Measurements from ENCODE around the gene CAPNS2. TPM values are rescaled to one million over a fixed set of nuclear protein-coding genes. Genes with fewer than 3 reads are reported as not detected.

CAPNS2 gene
- total and polyA plus RNA-seq, 9 donors, result 0.53 to 1.4 (median 0.69) TPM; not detected in 4

GRCh38 chr16:55559933-55560516 is 6.5 kb upstream of the CAPNS2 start:
- H3K4me1 ChIP-seq (ENCODE audit: insufficient read depth), result no peaks in the 10 kb centered on the region
- no peaks in the 10 kb centered on the region for H3K27me3 ChIP-seq
- 46 to 65% (median 47%) methylated on average over 1 of the region's 1 CpG for WGBS, 3 donors
- intact Hi-C loops (cut with DNase I), result no loop called here
- H3K4me3 ChIP-seq, result no peak overlapping the region
- no peak for DNase-seq
- H3K27ac ChIP-seq, result no peak overlapping the region
- H3K36me3 ChIP-seq, result no peaks in the 10 kb centered on the region
- no peaks in the 10 kb centered on the region for H3K9me3 ChIP-seq
- no peak for TF ChIP-seq CTCF (IDR thresholded peaks at IDR 0.05)
- TF ChIP-seq POLR2A (IDR thresholded peaks at IDR 0.05), result no peak
- TF ChIP-seq EP300 (IDR thresholded peaks at IDR 0.05), result no peak

- Histone ChIP-seq H3K4me1 (ENCODE audit: insufficient read depth) (no peaks in the 10 kb centered on the region), H3K27ac (no peak overlapping the region), H3K36me3 (no peaks in the 10 kb centered on the region), H3K9me3 (no peaks in the 10 kb centered on the region), H3K27me3 (no peaks in the 10 kb centered on the region), H3K4me3 (no peak overlapping the region)
- DNase-seq, result no peak
- TF ChIP-seq CTCF (IDR thresholded peaks at IDR 0.05) (no peak), EP300 (IDR thresholded peaks at IDR 0.05) (no peak), POLR2A (IDR thresholded peaks at IDR 0.05) (no peak)
- intact Hi-C loops (cut with DNase I), result no loop called here
- 93 to 95% (median 94%) methylated on average over 2 of the region's 2 CpGs for WGBS, 3 donors
These were observed 5.1 kb upstream of the CAPNS2 start for GRCh38 chr16:55561319-55561848.

GRCh38 chr16:55562936-55563335 is 3.5 kb upstream of the CAPNS2 start:
- TF ChIP-seq EP300 (IDR thresholded peaks at IDR 0.05) (no peak), CTCF (IDR thresholded peaks at IDR 0.05) (no peak), POLR2A (IDR thresholded peaks at IDR 0.05) (no peak)
- Histone ChIP-seq H3K27me3 (no peaks in the 10 kb centered on the region), H3K36me3 (no peaks in the 10 kb centered on the region), H3K4me3 (no peak overlapping the region), H3K27ac (no peak overlapping the region), H3K9me3 (no peaks in the 10 kb centered on the region), H3K4me1 (ENCODE audit: insufficient read depth) (no peaks in the 10 kb centered on the region)
- DNase-seq, result no peak
- 96 to 100% (median 99%) methylated on average over 1 of the region's 1 CpG for WGBS, 3 donors
- intact Hi-C loops (cut with DNase I), result no loop called here

- Histone ChIP-seq H3K27me3 (no peaks in the 10 kb centered on the region), H3K36me3 (no peaks in the 10 kb centered on the region), H3K27ac (no peak overlapping the region), H3K4me3 (no peak overlapping the region), H3K9me3 (no peaks in the 10 kb centered on the region), H3K4me1 (ENCODE audit: insufficient read depth) (peaks cover 3% of the 10 kb centered on the region)
- TF ChIP-seq CTCF (IDR thresholded peaks at IDR 0.05) (no peak), POLR2A (IDR thresholded peaks at IDR 0.05) (no peak), EP300 (IDR thresholded peaks at IDR 0.05) (no peak)
- 91 to 95% (median 94%) methylated on average over 2 of the region's 2 CpGs for WGBS, 3 donors
- no peak for DNase-seq
- intact Hi-C loops (cut with DNase I), result no loop called here
These were observed 2.7 kb upstream of the CAPNS2 start for GRCh38 chr16:55563797-55564196.

Measured in ovary (tissue), 9 donors.